COLO829 (cell line): ENCODE measurements around the gene STPG4.
"Not testable (repeated sequence)": the region's sequence is repeated elsewhere in the genome, so short reads cannot be mapped to it uniquely, and the experiment has no call there.

Experiments
- DNase-seq: peaks from one replicate; pipeline ENCODE4 v3.0.0; 2012; ENCODE audit warnings: low spot score

Gene STPG4

DNA sequence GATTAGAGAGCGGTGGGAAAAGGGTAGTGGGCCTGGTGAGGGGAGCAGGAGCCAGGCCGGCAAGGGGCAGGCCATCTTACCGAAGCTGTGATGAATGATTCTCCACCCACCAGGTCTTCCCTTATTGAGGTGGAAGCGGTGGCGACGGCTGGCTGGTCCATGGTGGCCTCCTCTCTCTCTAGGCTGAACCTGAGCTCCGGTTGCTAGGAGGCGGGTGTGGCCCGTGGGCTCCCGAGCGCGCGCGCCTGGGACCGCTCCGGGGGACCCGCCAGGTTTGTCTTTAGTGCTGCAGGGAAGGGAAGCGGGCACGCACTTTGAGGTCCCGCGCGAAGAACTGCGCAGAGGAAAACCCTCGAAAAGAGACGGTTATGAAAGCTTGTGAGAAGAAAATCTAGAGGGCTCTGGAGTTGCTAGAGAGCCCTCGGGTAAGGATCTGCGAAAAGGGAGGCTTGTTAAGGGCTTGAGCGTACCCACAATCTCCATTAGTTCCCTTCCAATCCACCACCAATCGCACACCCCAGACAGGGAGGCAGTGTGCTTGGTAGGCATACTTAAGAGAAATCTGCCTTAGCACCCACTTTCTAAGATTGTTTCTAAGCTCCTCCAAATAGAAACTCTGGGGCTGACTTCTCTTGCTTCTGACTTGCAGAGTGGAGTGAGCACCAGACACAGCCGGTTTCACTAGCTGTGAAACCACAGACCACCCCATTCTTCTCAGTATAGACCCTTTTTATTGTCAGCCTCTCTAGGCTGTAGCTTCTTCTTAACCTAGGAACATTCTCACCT lies at the start of gene STPG4:
Gene STPG4, minus strand, starts transcription at position 218 of the 786 bp plus-strand sequence. Its CDS starts 57 bp downstream, at position 161.
- DNase-seq: no peak

DNA sequence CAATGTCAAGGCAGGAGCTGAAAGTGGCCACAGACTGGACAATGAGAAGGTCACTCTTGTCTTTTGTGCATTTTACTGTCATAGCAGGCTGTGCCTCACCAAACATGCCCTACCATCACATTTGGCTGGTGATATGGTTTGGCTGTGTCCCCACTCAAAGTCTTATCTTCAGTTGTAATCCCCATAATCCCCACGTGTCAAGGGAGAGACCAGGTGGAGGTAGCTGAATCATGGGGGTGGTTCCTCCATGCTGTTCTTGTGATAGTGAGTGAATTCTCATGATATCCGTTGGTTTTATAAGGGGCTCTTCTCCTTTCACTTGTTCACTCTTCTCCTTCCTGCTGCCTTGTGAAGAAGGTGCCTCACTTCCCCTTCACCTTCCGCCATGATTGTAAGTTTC lies 49.6 kb upstream of the STPG4 start:
- no peak for DNase-seq

DNA sequence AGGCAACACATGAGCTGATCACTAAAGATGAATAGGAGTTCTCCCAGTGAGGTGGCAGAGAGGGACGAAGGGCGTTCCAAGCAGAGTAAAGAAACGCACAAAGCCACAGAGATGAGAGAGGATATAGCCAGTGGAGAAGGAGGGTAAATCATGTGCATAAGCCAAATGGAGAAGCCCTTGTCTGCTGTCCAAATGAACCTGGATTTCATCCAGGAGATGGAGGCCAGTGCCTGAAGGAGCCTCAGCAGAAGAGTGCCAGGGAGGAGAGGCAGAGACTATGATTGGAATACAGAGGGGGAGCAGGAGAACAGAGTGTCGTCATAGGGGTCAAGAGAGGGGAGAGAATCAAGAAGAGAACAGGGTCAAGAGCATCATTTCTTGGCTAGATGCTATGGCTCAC lies 48.9 kb upstream of the STPG4 start:
- no peak for DNase-seq

DNA sequence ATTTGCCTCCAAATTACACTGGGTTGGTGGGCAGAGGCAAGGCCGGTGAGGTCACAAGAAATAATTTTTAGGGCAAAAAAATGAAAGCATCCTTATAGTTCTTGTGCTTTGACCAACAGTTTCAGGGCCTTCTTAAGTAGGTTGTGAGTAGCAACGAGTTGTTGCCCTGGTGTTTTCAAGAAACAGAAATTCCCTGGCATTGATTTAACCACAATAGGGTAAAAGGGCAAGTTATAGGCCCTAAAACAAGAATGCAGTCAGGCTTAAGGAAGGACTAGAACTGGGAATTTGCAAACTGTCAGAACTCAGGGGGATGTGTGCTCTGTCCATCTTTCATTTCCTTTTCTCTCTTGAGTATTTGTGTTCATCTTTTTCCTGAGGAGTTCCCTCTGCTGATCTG lies 46.1 kb upstream of the STPG4 start:
- no peak for DNase-seq

DNA sequence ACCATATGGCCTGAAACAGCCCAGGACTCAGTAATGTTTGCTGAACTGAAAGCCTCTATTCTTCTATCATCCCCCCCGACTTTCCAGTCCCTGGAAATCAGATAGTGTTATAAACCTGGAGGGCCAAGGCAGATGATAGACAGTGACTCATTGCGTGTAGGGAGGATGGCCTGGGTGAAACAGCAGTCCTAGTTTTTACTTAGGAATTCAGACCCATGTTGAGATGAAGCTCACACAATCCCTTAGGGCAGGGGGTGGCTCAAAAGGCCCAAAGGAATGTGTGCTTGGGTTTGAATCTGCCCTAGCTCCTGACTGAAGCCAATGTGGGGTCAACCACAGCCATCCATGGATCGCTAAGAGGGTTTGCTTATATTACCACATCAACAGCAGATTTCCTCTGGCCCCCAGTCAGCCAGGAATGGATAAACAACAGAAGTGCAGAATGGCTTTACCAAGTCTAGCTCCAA lies 43.9 kb upstream of the STPG4 start:
- peak; percentile 94 for DNase-seq

DNA sequence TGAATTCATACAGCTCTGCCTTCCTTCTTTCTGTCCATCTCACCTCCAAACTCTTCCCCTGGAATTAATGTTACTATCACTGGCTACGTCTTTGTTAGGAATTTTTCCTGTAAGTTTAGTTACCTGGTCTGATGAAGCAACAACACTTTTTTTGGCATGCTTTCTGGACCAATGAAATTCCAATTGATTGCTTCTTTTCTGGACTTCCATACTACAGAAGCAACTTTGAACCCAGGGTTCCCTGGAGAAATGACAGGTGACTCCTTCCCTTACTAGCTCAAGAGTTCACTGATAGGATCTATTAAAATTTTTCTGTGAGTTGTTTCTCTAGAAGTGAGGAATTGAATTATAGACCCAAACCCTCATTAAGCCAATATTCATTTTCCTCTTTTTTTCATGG lies 41.4 kb upstream of the STPG4 start:
- no peak for DNase-seq

GRCh38 chr2:47196046-47196445 lies 40.9 kb upstream of the STPG4 start:
- DNase-seq: no peak

GRCh38 chr2:47195148-47195547 lies 40.0 kb upstream of the STPG4 start:
- DNase-seq: no peak

GRCh38 chr2:47194410-47194809 lies 39.3 kb upstream of the STPG4 start:
- no peak for DNase-seq

GRCh38 chr2:47193607-47194006 lies 38.5 kb upstream of the STPG4 start:
- DNase-seq: no peak

- DNase-seq: no peak
These were observed 35.2 kb upstream of the STPG4 start for GRCh38 chr2:47190188-47190881.

- no peak for DNase-seq
These were observed 34.5 kb upstream of the STPG4 start for GRCh38 chr2:47189635-47190034.

GRCh38 chr2:47187069-47187468 lies 32.0 kb upstream of the STPG4 start:
- no peak for DNase-seq

DNA sequence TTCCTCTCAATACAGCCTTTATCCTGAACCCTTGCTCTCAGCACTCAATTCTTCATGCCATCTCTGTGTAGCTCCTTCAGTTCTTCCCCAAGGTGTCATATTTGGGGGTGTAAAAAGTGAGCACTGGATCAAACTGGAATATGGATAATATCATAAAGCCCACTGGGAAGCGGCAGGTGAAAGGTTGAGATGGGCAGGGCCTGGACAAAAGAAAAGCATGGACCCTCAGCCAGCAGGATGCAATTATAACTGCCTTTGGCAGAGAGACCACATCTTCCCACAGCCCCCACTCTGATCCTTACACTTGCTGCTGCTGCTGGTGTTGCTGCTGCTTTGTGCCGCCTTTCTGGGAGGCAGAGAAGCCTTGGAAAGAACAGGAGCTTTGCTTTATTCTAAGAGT lies 31.2 kb upstream of the STPG4 start:
- no peak for DNase-seq

DNA sequence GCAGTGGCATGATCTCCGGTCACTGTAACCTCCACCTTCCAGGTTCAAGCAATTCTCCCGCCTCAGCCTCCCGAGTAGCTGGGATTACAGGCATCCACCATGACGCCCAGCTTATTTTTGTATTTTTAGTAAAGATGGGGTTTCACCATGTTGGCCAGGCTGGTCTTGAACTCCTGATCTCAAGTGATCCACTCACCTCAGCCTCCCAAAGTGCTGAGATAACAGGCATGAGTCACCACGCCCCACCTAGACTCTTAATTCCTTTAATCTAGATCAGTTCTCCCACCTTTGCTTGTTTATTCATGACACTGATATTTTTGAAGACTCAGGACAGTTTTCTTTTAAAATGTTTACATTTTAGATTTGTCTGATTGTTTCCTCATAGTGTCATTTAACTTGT lies 30.0 kb upstream of the STPG4 start:
- not testable (repeated sequence) for DNase-seq

DNA sequence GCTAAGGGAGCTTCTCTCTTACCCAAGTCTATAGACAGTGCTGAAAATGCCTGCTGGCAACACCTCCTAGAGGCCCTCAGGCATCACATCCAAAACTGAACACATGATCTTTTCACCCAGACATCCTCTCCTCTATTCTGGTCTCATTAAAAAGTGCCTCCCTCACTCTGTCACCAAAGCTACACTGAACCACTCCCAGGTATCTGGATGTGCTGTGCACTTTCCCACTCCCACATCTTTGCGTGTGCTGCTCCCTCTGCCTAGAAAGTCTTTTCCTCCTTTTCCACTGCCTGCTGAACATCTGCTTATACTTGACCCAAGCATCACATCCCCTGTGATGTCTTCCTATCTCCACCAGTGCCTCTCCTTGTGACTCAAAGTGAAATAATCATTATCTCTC lies 26.1 kb upstream of the STPG4 start:
- no peak for DNase-seq

DNA sequence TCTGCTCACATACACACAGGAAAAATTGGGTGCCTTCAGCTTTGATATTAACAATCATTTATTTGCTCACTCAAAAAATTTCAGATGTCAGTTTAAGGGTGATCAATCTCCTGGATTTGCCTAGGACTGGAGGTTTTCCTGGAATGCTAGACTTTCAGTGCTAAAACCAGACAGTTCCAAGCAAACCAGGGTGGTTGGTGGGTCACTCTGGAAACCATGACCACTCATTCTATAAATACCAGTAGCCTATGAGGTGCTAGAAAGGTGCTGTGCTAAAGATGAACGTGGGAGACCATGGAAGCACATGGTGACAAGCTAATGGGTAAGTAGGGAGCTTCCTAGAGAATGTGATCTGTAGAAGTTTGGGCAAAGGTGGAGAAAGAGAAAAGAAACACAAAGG lies 25.4 kb upstream of the STPG4 start:
- DNase-seq: no peak

- DNase-seq: no peak
These were observed 24.3 kb upstream of the STPG4 start for GRCh38 chr2:47179388-47179787.

DNA sequence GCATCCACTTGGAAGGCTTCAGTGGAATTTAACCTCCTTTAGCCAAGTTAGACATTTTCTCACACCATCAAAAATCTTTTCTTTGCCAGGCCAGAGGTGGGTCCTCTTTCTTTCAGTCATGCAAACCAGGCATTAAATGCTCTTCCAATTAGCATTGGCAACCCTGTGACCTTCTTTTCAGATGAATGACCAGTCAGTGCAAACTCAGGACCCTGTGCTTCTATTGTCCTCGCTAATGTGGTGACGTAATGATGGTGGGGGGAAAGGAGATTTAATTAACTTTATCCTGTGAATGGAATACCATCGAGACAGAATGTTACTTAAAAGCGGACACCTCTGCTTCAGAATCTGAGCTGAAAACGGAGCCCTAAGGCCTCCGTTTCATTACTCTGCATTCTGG lies 23.2 kb upstream of the STPG4 start:
- no peak for DNase-seq

GRCh38 chr2:47177043-47177565 lies 22.0 kb upstream of the STPG4 start:
- no peak for DNase-seq

DNA sequence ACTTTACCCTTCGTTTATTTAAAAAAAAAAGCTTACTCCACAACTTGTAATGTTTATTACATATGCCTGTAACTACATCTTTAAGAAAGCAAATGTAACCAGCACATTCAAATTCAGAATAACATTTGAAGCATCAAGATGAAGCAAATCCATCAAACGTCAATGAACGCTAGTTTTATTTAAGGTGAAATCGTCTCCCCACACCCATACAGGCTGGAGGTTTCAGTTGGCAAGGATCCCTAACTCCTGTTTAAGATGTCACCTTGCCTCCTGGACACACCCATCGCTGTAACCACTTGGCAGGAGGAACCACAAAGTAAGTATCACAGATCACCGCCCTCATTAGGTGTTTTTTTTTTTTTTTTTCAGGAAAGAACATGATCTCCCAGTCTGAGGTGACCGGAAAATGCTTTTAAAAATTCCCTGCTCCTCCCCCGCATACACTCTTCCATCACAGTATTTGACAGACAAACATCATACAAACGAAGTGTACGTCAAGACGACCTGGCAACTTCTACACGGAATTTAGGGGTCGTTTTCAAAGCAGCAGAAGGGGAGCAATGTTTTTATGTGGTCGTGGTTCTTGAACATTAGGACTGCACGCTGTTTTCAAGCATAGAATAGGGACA lies 19.7 kb upstream of the STPG4 start:
- DNase-seq: peak; percentile 29

DNA sequence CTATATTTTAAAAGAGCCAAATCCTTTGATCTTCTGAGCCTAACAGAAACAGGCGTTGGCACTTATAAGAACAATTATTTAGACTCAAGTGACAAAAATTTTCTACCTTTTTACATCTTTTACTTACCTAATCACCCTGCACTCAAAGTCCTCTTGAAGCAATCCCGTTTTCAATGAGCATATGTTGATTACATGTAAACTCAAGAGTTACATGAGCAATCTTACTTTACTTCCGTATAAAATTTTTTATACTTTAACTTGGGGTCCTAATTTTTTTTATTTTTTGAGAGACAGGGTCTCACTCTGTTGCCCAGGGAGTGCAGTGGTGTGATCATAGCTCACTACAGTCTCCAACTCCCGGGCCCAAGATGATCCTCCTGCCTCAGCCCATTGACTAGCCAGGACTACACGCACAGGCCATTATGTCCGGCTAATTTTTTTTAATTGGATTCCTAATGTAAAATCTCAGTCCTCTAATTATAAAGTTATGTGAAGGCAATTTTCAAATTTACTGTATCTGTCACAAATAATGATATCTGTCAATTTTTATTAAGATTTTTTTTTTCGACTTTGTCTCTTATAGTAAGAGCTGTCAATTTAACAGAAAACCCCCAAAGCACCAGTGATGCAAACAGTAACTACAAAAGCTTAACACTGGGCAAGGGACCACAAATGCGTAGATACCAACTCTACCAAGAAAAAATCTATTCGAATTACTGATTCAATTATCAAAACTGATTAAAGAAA lies 19.1 kb upstream of the STPG4 start:
- no peak for DNase-seq
